Stimulated activated CD4-positive, alpha-beta T cell treated with anti-CD3 and anti-CD28 coated beads, TNF-alpha, amount 100 ng/mL, for 48 hours (primary cell): ENCODE data around the gene GALM.
"Not testable (repeated sequence)": the region's sequence is repeated elsewhere in the genome, so short reads cannot be mapped to it uniquely, and the experiment has no call there.

Source experiments
- DNase-seq, 3 donors: peaks; one replicate each; pipeline ENCODE4 v3.0.0-alpha.2; 2020; ENCODE audit warnings: low read depth in 3 of 3

Gene GALM

DNA sequence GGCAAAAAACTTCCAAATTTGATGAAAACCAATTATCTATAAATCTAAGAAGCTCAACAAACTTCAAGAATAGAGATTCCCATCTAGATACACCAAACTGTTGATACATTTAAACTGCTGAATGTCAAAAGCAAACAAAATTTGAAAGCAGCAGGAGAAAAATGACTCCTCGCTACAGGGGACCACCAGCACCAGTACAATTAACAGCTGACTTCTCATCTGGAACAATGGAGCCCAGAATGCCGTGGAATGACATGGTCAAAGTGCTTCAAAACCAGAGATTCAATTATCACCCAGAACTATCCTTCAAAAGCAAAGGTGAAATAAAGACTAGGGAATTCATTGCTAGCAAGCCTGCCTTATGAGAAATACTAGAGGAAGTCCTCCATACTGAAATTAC, 73.6 kb downstream of the GALM start:
- DNase-seq = no peak

DNA sequence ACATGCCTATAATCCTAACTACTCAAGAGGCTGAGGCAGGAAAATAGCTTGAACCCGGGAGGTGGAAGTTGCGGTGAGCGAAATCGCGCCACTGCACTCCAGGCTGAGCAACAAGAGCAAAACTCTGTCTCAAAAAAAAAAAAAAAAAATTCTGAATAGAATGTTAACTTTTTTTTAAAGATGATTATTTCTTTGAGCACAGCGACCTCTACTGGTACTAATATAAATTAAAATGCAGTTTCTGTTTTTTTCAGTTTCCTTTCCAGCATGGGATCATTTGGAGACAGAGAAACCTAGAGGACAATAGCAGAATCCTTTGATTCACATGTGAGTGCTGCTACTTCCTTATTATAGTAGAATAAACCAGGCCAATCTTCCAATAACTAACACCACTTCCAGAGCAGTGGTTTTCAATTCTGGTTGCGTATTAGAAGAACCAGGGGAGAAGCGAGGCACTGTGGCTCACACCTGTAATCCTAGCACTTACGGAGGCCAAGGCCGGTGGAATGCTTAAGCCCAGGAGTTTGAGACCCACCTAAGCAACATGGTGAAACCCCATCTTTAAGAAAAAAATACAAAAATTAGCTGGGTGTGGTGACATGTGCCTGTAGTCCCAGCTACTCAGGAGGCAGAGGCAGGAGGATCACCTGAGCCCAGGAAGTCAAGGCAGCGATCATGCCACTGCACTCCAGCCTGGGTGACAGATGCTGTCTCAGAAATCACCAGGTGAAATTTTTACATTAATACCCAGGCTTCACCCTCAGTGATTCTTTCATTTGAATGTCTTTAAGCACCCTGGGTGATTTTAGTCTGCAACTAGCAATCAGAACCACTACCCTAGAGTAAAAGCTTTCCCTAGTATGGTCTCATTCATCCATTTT, 75.2 kb downstream of the GALM start:
- no peak for DNase-seq

DNA sequence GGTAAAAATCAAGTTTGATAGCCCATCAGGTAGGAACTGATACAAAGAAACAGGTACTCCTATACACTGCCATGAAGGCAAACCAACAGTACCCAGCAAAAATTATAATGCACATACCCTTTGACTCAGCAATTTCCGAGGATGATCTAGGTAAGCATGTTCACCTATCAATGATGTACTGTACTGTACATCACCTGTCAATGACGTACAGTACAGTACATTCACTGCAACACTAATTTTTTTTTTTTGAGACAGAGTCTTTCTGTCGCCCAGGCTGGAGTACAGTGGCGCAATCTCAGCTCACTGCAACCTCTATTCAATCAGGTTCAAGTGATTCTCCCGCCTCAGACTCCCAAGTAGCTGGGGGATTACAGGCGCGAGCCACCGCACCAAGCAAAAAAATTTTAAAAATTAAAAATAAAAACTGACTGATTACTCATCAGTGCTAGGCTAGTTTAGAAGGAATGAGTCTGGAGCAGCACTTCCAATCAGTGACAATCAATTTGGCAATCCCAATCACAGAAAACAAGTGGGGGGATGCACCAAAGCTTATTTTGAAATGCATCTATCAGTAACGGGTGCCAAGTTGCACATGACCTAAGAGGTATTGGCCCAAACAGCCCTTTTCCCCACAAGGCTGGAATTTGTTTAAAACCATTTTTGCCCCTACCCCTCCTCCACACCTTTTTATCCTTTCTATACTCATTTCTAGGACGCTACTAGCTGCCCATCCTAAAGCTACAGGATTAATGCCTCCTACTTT, 77.1 kb downstream of the GALM start:
- no peak for DNase-seq

DNA sequence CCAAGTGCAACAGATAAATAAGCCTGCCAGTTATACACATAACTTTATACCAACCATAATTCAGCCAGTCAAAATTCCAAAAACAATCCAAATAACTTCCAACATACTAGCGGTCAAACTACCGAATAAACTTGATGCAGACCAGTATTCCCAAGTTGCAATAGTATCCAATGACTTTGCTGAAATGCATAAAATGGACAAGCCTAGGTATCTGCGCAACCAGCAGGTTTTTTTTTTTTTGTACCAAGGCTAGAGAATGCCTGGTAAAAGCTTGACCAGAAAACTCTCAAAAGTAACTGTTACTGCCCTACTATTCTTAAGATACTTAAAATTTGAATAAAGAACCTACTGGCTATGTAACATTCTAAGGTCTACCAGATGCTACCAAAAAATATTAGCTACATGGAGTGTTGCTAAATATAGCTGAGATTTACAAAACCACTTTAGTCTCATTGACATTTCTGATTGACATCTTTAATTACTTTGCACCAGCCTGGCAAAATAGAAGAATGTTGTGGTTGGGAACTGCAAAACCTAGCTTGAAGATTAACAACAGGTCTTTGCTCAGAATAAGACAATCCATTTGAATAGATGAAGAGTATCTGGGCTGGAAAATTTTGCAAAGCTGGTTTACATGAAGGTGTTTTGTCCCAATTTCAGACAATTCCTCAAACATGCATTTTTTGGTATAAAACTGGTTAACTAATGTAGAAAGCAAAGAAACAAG, 77.9 kb downstream of the GALM start:
- no peak for DNase-seq

DNA sequence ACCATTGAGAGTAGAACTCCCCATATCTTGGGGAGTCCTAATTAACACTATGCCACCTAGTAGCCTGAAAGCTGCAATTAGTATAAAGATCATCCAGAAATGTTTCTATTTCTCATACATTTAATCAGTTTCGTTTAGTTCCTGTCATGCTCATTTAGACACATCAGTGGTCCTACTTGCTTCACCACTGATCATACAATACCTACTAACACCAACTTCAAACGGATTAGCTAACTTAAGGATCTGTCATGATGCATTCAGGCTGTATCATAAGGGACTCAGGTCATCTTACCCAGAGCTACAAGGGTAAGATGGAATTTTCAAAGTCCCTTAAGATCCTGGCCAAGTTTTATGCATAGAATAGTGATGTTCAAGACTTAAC, 78.5 kb downstream of the GALM start:
- DNase-seq = no peak

DNA sequence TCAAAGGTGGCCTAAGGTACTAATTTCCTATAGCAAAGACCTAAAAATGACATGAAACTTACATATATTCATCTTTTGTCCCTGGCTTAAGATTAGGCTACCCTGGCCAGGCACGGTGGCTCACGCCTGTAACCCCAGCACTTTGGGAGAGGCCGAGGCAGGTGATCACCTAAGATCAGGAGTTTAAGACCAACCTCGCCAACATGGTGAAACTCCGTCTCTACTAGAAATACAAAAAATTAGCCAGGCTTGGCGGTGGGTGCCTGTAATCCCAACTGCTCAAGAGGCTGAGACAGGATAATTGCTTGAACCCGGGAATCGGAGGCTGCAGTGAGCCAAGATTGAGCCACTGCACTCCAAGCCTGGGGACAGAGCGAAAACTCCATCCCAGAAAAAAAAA, 79.4 kb downstream of the GALM start:
- DNase-seq = no peak

DNA sequence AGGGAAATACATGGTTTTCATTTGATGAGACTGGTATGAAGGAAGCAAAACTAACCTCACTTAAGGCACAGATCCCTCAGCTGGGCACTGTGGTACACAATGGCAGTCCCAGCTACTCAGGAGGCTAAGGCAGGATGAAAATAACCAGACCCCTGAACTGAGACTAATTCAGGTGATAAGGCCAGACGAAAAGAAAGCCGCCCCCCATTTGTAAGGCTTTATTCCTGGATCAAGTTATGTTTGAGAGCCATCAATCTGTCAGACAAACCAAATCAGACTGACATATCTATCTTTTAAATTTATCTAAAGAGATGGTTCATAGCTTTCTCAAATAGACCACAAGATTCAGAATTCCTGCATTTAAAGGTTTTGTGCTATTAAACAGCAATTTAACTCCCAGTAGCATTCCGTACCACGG, 81.1 kb downstream of the GALM start:
- no peak for DNase-seq

DNA sequence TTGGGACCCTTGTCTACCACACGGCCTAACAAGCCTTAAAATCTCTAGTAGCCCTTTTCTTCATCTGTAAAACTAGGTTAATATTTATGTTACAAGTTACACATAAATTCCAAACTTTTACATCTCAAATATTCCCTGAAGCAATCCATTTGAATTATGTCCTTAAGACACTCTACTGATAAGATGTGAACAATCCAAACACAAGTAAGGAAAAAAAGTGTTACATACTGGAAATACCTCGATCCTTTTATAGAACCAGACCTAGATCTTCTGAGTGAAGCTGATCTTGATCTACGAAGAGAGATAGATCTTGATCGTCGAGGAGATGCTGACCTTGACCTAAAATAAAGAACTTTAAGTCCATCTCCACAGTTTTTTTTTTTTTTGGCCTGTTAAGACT, 81.9 kb downstream of the GALM start:
- DNase-seq = no peak

DNA sequence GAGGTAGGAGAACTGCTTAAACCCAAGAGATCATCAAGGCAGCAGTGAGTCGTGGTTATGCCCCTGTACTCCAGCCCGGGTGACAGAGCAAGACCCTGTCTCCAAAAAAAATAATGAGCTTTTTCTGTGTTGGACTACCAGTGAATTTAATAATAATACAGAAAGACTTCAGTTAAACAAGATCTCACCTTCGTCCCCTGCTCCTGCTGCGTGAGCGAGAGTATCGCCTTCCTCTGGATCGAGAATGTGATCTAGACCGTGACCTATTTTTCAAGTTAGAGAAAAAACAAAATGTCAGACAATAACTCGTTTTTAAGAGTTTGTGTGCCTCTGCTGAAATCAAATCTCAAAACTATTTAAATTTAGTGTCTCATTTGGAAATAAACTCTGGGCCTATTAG, 82.5 kb downstream of the GALM start:
- DNase-seq = no peak

DNA sequence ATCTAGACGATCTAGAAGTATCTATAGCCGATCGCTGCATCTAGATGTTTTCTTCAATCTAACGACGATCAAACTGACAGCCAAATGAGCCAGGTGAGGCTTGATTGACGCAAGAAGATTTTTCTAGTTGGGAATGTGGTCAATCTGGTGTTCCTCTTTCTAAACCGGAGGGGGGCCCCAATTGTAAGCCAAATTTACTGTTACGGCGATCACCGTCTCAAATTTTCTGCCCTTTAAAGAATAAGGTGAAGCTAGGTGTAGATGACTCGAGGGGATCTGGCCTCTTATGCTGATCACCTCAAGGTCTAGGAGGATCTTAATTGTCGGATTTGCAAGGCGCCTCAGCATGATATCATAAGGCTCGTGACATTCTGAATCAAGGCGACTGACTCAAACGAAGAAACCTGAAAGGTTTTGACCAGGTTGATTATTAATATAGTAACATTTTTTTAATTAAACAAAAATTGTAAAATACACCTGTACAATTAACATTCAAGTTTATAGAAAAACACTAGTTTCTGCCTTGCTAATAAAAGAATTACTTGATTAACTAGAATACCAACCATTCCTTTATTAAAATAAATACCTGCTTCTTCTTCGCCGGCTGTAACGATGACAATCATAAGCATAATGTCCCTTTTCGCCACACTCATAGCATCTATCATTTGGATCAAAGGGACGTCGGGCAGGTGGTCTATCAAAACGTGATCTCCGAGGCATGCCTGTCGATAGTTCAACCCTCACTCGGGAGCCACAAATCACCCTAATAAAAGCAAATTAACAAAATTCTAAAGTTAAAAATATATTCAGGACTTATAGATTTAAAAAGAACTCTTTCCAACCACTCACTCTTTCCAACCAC, 83.3 kb downstream of the GALM start:
- no peak for DNase-seq

DNA sequence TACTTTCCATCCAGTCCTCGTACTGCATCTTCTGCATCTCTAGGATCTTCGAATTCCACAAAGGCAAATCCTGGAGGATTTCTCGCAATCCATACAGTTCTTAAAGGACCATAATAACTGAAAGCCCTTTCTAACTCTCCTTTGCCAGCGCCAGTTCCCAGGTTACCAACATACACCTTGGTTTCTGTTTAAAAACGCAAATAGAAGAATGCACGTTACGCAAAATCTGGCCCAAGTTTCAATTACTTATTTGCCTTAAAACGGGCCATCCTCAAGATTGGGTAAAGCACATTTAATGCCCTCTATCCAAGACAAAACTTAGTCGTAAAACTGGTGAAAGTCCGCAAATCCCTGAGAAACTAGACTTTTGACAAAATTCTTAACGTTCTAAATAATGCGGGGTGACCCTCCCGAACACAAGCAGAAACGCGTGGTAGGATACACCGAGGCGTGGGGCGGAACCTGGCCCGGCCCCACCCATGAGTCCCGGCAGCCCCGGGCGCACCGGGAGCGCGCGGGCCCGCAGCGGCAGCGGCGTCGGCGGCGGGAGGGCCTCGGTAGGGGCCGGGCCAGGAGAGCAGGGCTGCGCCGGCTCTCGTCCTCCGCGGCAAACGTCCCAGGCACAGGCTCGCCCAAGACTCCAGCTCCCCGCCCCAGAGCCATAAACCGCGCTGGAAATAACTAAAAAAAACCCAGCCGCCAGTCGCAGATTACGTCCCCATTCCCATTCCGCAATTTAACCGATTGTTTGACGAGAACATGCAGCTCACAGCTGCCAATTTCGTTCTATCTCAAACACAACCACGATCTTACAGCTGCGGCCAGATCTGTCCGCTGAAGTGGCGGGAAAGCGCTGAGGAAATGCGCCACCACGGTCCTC, 84.3 kb downstream of the GALM start:
- DNase-seq = peak; percentile 15 to 44 (median 21)

DNA sequence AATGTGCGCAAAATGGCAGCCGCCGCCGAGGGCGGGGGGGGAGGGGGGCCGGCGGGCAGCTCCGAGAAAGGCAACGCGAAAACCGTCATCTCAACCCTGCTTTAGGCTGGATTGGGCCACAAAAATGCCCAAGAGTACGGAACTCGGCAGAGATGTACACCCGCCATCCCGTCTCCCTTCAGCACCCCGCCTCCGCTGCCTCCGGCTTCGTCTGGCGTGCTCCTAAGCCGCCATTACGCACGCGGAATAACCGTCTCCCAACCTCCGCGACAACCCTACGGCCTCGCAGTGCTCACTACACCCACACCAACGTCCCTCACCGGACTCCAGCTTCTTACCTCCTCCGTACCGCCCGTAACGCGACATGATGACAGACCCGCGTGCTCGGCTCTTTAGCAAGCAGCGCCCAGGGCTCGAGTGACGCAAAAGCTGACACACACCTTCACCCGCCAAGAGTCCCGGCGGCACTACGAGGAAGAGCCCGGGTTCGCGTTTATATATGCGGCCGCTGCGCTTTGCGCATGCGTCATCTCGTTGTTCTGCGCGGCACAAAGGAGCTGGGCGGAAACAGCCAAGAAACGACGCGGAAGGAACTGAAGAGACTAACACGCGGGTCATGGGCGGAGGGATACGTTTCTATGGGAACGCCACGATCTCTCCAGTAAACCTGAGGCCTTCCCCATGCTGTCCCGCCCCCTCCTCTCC, 85.1 kb downstream of the GALM start, which contains the start of gene SRSF7:
Gene SRSF7 (minus strand): TSS at position 471 of the 705 bp plus-strand sequence. CDS start 105 bp downstream, at position 366.
- DNase-seq = peak; percentile 94 to 96 (median 94)

DNA sequence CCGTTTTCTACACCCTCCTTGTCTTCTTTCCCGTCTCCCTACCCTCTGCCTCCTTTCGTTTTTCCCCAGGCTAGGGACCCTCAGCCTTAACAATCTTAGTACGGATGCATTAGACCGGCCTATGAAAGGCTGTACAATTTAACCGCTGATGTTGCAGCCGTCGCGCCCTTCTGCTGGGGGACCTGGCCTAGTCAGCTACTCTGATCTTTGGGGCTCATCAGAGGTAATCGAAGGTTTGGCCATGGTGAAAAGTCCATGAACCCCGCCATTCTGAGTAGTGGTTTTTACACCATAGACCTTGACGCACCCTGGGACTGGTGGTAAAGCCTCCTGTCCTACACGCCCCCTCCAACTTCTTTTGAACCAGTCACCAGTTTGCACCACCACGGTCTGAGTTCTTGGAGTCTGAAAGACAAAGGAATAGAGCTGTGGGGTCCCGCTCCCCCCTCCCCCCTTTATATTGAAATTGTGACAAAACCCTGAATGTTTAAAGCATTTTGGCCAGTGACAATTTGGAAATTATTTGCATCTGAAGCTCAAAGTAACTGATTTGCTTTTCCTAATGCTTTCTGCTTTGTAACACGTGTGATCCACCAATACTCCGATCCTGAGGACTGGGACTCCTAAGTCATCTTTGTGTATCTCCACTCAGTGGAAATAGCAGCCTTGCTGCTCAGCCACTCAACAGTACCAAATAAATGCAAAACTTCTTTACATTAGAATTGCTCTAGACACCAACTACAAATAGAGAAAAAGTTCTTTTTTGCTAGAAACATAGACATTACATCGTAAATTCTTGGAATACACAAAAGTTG, 85.9 kb downstream of the GALM start:
- peak in 1 of 3 donors; percentile 20 for DNase-seq

DNA sequence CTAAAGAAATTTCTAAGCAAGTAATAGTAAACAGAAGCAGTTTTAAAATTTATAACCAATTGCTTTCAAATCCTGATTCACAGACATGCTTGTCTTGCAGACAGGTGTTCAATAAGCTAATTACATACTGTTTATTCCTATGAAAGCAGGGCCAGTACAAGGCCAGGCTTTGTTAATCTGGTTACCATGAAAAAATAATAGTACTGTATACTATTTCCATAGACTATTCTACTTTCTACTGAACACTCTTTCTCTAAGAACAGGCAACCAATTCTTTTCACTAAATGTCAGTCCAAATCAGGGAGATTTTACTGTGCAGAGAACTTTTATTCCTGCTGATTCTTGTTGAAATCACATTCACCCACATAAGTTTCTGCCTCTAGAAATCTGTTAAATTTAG, 88.1 kb downstream of the GALM start:
- no peak for DNase-seq

DNA sequence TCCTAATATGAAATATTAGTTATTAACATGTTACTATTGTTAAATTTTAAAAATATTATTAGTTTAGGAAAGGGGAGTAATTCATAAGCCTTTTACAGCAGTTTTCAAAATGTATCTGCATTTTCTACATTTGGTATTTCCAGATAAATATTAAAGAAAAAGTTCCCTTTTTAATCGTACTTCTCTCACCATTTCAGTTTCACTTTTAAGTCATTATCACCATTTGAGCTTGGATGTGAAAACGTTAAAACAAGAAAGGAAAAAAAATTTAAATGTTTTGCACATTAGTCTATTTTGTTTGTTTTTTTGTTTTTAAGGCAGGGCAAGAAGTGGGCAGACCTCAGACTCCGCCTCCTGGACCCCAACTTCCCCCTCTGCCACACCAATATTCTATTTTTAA, 88.6 kb downstream of the GALM start:
- DNase-seq = no peak

DNA sequence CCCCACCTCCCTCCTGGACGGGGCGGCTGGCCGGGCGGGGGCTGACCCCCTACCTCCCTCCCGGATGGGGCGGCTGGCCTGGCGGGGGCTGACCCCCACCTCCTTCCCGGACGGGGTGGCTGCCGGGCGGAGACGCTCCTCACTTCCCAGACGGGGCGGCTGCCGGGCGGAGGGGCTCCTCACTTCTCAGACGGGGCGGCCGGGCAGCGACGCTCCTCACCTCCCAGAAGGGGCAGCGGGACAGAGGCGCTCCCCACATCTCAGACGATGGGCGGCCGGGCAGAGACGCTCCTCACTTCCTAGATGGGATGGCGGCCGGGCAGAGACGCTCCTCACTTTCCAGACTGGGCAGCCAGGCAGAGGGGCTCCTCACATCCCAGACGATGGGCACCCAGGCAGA, 90.0 kb downstream of the GALM start:
- DNase-seq = not testable (repeated sequence)

DNA sequence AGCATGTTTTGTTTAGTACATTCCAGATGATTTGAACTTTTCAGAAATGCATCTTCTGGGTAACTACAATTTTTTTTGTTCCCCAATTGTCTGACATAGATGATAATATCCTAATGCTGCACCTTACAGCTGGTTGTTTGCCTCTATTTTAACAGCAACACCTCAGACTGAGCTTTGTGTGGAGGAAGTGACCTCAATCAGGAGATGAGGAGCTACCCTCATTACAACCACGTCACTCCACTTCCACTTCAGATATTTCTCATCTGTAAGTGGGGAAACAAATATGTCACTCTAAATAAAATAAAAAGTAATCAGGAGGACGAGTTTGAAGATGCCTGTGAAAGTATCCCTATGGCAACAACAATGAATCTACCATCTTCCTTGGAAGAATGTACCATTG, 97.3 kb downstream of the GALM start:
- DNase-seq = no peak

DNA sequence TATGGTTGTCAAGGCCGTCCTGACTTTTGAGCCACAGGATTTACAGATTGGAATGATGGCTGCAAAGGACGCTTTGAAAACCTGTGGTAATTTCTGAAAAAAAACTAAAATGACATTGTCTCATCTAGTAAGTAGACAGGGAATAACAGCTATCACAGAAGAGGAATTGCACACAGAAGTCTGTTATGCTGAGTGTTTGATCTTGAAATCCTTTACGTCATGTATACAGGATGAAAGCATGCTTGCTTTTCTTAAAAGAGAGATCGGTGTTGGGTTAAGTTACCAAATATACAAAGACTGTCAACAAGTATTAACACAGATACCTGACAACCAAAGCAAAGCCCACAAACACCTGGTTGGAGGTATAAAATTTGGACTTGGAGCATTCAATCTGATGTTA, 97.8 kb downstream of the GALM start:
- DNase-seq = no peak

DNA sequence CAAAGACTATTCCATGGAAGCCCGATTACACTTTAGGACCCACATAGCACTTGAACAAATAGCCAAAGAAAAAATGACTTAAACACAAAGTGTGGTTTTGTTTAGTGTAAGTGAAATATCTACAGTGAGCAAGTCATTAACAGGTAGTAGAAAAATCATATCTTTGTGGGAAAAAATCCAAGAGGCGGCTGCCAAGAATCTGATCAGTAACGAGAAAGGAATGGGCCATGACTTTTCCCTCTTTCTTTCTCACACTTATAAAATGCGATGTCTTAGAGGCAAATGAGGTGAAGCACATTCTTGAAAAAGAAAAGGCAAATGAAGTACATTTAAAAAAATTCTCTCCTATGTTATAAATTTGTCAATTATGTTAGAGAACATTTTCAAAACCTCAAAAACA, 99.2 kb downstream of the GALM start:
- no peak for DNase-seq
